RWPE2 (cell line): ENCODE results near the gene FAM221A.

Source experiments
- ATAC-seq: fragments of 200-7000 bp; cut with Tn5 transposase; 3 replicates; pipeline ENCODE4 v1.9.1; 2021; ENCODE audit warnings: low read depth
- DNase-seq: peaks from one replicate; pipeline ENCODE4 v3.0.0-alpha.2; 2020; ENCODE audit warnings: low spot score
- H3K27ac ChIP-seq: fragments of 450-650 bp; 2 replicates; pipeline ENCODE4 v1.5.1; 2017; ENCODE audit warnings: mild to moderate bottlenecking; ENCODE audit not compliant: poor library complexity, severe bottlenecking
- H3K27me3 ChIP-seq: fragments of 250-450 bp; sonication (Bioruptor Pico); 2 replicates; pipeline ENCODE4 v1.5.1; 2021; ENCODE audit warnings: mild to moderate bottlenecking, moderate library complexity; ENCODE audit not compliant: insufficient read depth, poor library complexity, severe bottlenecking
- H3K36me3 ChIP-seq: fragments of 250-450 bp; sonication (Bioruptor Pico); 2 replicates; pipeline ENCODE4 v1.5.1; 2020; ENCODE audit warnings: low read depth, mild to moderate bottlenecking, moderate library complexity
- H3K4me1 ChIP-seq: fragments of 250-450 bp; sonication (Bioruptor Pico); 2 replicates; pipeline ENCODE4 v1.5.1; 2021; ENCODE audit warnings: mild to moderate bottlenecking, moderate library complexity; ENCODE audit not compliant: insufficient read depth, poor library complexity, severe bottlenecking
- H3K4me3 ChIP-seq: fragments of 250-450 bp; sonication (Bioruptor Pico); 2 replicates; pipeline ENCODE4 v1.5.1; 2021; ENCODE audit warnings: mild to moderate bottlenecking, moderate library complexity; ENCODE audit not compliant: severe bottlenecking
- H3K9me3 ChIP-seq: fragments of 250-450 bp; sonication (Bioruptor Pico); 2 replicates; pipeline ENCODE4 v1.5.1; 2021; ENCODE audit warnings: mild to moderate bottlenecking, moderate library complexity; ENCODE audit not compliant: severe bottlenecking
- TF ChIP-seq, protein P1 (sequence below): fragments of 450-650 bp; IDR thresholded peaks from one replicate; pipeline ENCODE4 v1.5.1; 2017; ENCODE audit warnings: mild to moderate bottlenecking, moderate library complexity; ENCODE audit not compliant: poor library complexity, severe bottlenecking

Gene FAM221A

DNA sequence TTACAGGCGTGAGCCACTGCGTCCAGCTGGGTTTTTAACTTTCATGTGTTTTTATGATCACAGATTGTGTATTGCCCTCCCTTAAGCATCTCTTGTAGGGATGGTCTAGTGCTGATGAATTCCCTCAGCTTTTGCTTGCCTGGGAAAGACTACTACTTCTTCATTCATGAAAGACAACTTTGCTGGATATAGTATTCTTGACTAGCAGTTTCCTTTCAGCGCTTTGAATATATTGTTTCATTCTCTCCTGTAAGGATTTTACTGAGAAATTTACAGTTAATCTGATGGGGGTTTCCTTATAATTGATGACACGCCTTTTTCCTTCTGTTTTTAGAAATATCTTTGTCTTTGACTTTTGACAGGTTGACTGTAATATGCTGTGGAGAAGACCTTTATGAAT lies 63.2 kb downstream of the FAM221A start:
- no peaks in the 10 kb centered on the region for H3K36me3 ChIP-seq
- peaks cover 6% of the 10 kb centered on the region for H3K9me3 ChIP-seq
- H3K4me3 ChIP-seq: no peak overlapping the region
- H3K27ac ChIP-seq: no peak overlapping the region
- ATAC-seq: no peak
- H3K27me3 ChIP-seq: no peaks in the 10 kb centered on the region
- TF ChIP-seq, protein P1, sequence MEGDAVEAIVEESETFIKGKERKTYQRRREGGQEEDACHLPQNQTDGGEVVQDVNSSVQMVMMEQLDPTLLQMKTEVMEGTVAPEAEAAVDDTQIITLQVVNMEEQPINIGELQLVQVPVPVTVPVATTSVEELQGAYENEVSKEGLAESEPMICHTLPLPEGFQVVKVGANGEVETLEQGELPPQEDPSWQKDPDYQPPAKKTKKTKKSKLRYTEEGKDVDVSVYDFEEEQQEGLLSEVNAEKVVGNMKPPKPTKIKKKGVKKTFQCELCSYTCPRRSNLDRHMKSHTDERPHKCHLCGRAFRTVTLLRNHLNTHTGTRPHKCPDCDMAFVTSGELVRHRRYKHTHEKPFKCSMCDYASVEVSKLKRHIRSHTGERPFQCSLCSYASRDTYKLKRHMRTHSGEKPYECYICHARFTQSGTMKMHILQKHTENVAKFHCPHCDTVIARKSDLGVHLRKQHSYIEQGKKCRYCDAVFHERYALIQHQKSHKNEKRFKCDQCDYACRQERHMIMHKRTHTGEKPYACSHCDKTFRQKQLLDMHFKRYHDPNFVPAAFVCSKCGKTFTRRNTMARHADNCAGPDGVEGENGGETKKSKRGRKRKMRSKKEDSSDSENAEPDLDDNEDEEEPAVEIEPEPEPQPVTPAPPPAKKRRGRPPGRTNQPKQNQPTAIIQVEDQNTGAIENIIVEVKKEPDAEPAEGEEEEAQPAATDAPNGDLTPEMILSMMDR: no peak
- H3K4me1 ChIP-seq: no peaks in the 10 kb centered on the region
- DNase-seq: no peak

DNA sequence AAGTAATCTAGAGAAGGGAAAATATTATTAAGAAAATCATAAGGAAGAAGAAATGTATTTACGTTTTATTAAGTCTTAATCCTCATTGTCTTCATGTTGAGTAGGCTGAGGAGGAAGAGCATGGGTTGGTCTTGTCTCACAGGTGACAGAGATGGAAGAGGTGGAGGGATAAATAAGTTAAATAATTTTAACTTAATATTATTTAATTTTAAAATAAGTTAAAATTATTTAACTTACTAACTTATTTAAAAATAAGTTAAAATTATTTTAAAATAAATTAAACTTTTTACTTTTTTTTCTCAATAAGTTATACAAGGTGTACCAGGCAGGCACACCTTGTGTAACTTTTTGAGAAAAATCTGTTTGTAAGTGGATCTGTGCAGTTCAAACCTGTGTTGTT lies 66.6 kb downstream of the FAM221A start:
- H3K27me3 ChIP-seq: peaks cover 9% of the 10 kb centered on the region
- ATAC-seq: no peak
- peaks cover 6% of the 10 kb centered on the region for H3K9me3 ChIP-seq
- no peak overlapping the region for H3K27ac ChIP-seq
- no peaks in the 10 kb centered on the region for H3K36me3 ChIP-seq
- no peak for DNase-seq
- H3K4me1 ChIP-seq: no peaks in the 10 kb centered on the region
- TF ChIP-seq, protein P1: no peak
- no peak overlapping the region for H3K4me3 ChIP-seq

DNA sequence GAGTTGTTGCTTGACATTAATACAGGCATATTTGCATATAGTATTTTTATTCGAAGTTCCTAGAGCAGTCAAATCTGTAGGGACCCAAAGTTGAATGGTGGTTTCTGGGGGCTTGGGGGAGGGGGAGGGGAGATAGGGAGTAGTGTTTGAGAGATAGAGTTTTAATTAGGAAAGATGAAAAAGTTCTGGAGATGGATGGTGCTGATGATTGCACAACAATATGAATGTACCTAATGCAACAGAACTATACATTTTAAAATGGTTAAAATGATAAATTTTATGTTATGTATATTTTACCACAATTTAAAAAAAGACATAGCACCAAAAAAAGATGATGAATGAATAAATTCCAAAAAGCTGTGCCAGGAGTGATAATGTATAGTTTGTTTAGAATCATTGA lies 71.9 kb downstream of the FAM221A start:
- no peak for ATAC-seq
- no peak overlapping the region for H3K27ac ChIP-seq

More for the DNA sequence above, 71.9 kb downstream of the FAM221A start:
- Histone ChIP-seq H3K27me3 (peaks cover 9% of the 10 kb centered on the region), H3K4me3 (no peak overlapping the region), H3K9me3 (no peaks in the 10 kb centered on the region), H3K4me1 (no peaks in the 10 kb centered on the region), H3K36me3 (no peaks in the 10 kb centered on the region)
- DNase-seq: no peak
- TF ChIP-seq, protein P1: no peak
